Aorta (tissue), 5 donors: Measurements from ENCODE around the gene TIMD4. TPM values are rescaled to one million over a fixed set of nuclear protein-coding genes. Genes with fewer than 3 reads are reported as not detected.

ENCODE experiments used
- ATAC-seq: fragments of 200-7000 bp; cut with Tn5 transposase; one replicate; pipeline ENCODE4 v1.9.1; 2022; ENCODE audit warnings: moderate library complexity; ENCODE audit not compliant: low FRiP score
- DNase-seq, 2 donors: peaks; one replicate each; pipeline ENCODE4 v3.0.0-alpha.2; 2020
- H3K27ac ChIP-seq, 2 donors: one replicate each; pipeline ENCODE4 v1.5.1; 2013; ENCODE audit warnings: low read length in 2 of 2, mild to moderate bottlenecking in 2 of 2, moderate library complexity in 2 of 2, control low read depth in 1 of 2, inconsistent platforms in 1 of 2, low read depth in 1 of 2
- H3K27me3 ChIP-seq, 2 donors: one replicate each; pipeline ENCODE4 v1.6.1; 2013; ENCODE audit warnings: control low read depth in 1 of 2, low read length in 1 of 2, mild to moderate bottlenecking in 1 of 2, moderate library complexity in 1 of 2; ENCODE audit not compliant: insufficient read depth in 2 of 2, control insufficient read depth in 1 of 2
- H3K36me3 ChIP-seq, 2 donors: one replicate each; pipeline ENCODE4 v1.6.1; 2013; ENCODE audit warnings: control low read depth in 1 of 2, low read length in 1 of 2, mild to moderate bottlenecking in 1 of 2; ENCODE audit not compliant: insufficient read depth in 2 of 2, control insufficient read depth in 1 of 2
- H3K4me1 ChIP-seq, 2 donors: one replicate each; pipeline ENCODE4 v1.6.1; 2013; ENCODE audit warnings: low read length in 2 of 2, control low read depth in 1 of 2, mild to moderate bottlenecking in 1 of 2, moderate library complexity in 1 of 2; ENCODE audit not compliant: insufficient read depth in 2 of 2, control insufficient read depth in 1 of 2
- H3K4me3 ChIP-seq, 2 donors: one replicate each; pipeline ENCODE4 v1.5.1; 2013; ENCODE audit warnings: low read length in 2 of 2, control low read depth in 1 of 2, mild to moderate bottlenecking in 1 of 2
- H3K9me3 ChIP-seq: one replicate; pipeline ENCODE4 v1.6.1; 2013; ENCODE audit warnings: mild to moderate bottlenecking, low read length; ENCODE audit not compliant: control insufficient read depth
- WGBS, 2 donors: extraction: QIAGEN DNeasy Blood & Tissue Kit; methylation state at CpG; one replicate each; pipeline ENCODE4 v1.1.7; 2013; 5-methylcytosine and 5-hydroxymethylcytosine counted together
- intact Hi-C, 2 donors: fragments of 100-400 bp; cut with DNase I; formaldehyde crosslinking; loops; one replicate each; pipeline versions ENCODE4 v1.14.2 to v1.15.0; 2022
- polyA plus RNA-seq, 2 donors: library from polyadenylated mRNA; stranded (reverse); fragments of 200-250 nt; gene quantifications; one replicate each; pipeline ENCODE4 v1.2.3, GENCODE V29; 2013
- total RNA-seq, 2 donors: library from RNA; stranded (reverse); fragmentation: NEBNext Ultra II Directional; extraction: Animal tissue kit (Norgen Biotek cat#: 25700); gene quantifications; one replicate each; pipeline ENCODE4 v1.2.1, GENCODE V29; 2021
- donor health status: healthy with polysubstance abuse.
- donor health status: Bipolar disorder and iron deficiency.
- donor health status: DM: no; HTN: no; CAD: no.
- donor health status: DM: no; HTN: no; CAD: no.
- donor health status: DM: yes; HTN: yes; CAD: no.

Gene TIMD4
- total and polyA plus RNA-seq, 4 donors: 0.65 to 0.99 TPM; not detected in 2

GRCh38 chr5:156914371-156914737 is 48.7 kb downstream of the TIMD4 start:
- Histone ChIP-seq H3K9me3 (no peaks in the 10 kb centered on the region), H3K4me1 (no peaks in the 10 kb centered on the region), H3K27ac (no peak overlapping the region), H3K36me3 (no peaks in the 10 kb centered on the region), H3K27me3 (peaks cover 0 to under 1% of the 10 kb centered on the region in 2 donors), H3K4me3 (no peak overlapping the region)
- intact Hi-C loops: no loop called here
- ATAC-seq: no peak
- no peak for DNase-seq
- WGBS, 2 donors: 74 to 75% methylated on average over 2 of the region's 2 CpGs

- H3K9me3 ChIP-seq: no peaks in the 10 kb centered on the region
- no peaks in the 10 kb centered on the region for H3K27me3 ChIP-seq
- ATAC-seq (no peak), DNase-seq (no peak)
- no peak overlapping the region for H3K4me3 ChIP-seq
- no peaks in the 10 kb centered on the region for H3K4me1 ChIP-seq
- intact Hi-C loops: no loop called here
- WGBS, 2 donors: 52 to 53% methylated on average over 5 of the region's 5 CpGs
- H3K36me3 ChIP-seq: no peaks in the 10 kb centered on the region
- H3K27ac ChIP-seq: no peak overlapping the region
Measured at GRCh38 chr5:156913719-156914370, 49.2 kb downstream of the TIMD4 start.

- no peaks in the 10 kb centered on the region for H3K9me3 ChIP-seq
- H3K4me3 ChIP-seq: no peak overlapping the region
- H3K27me3 ChIP-seq: no peaks in the 10 kb centered on the region
- 86% methylated on average over 3 of the region's 3 CpGs for WGBS, 2 donors
- intact Hi-C loops: no loop called here
- H3K36me3 ChIP-seq: no peaks in the 10 kb centered on the region
- H3K27ac ChIP-seq: no peak overlapping the region
- ATAC-seq (no peak), DNase-seq (no peak)
- H3K4me1 ChIP-seq: no peaks in the 10 kb centered on the region
Measured at GRCh38 chr5:156913355-156913718, 49.7 kb downstream of the TIMD4 start.

GRCh38 chr5:156912869-156913268 is 50.2 kb downstream of the TIMD4 start:
- H3K4me3 ChIP-seq: no peak overlapping the region
- H3K36me3 ChIP-seq: no peaks in the 10 kb centered on the region
- H3K9me3 ChIP-seq: no peaks in the 10 kb centered on the region
- no peaks in the 10 kb centered on the region for H3K27me3 ChIP-seq
- WGBS, 2 donors: 83 to 86% methylated on average over 5 of the region's 5 CpGs
- ATAC-seq (no peak), DNase-seq (no peak)
- no peak overlapping the region for H3K27ac ChIP-seq
- H3K4me1 ChIP-seq: no peaks in the 10 kb centered on the region
- intact Hi-C loops: no loop called here

- H3K27ac ChIP-seq: no peak overlapping the region
- WGBS, 2 donors: 95 to 96% methylated on average over 6 of the region's 6 CpGs
- H3K27me3 ChIP-seq: no peaks in the 10 kb centered on the region
- H3K4me3 ChIP-seq: no peak overlapping the region
- intact Hi-C loops: no loop called here
- DNase-seq: no peak
- H3K4me1 ChIP-seq: no peaks in the 10 kb centered on the region
- no peaks in the 10 kb centered on the region for H3K9me3 ChIP-seq
- no peaks in the 10 kb centered on the region for H3K36me3 ChIP-seq
- ATAC-seq: no peak
Measured at GRCh38 chr5:156909180-156909579, 53.8 kb downstream of the TIMD4 start.

GRCh38 chr5:156907667-156908066 is 55.4 kb downstream of the TIMD4 start:
- Histone ChIP-seq H3K27me3 (no peaks in the 10 kb centered on the region), H3K4me1 (no peaks in the 10 kb centered on the region), H3K4me3 (no peak overlapping the region), H3K9me3 (no peaks in the 10 kb centered on the region), H3K36me3 (no peaks in the 10 kb centered on the region), H3K27ac (no peak overlapping the region)
- DNase-seq (no peak), ATAC-seq (no peak)
- intact Hi-C loops: no loop called here
- WGBS, 2 donors: 85 to 91% methylated on average over 6 of the region's 6 CpGs

- Histone ChIP-seq H3K9me3 (no peaks in the 10 kb centered on the region), H3K4me3 (no peak overlapping the region), H3K36me3 (no peaks in the 10 kb centered on the region), H3K27me3 (no peaks in the 10 kb centered on the region), H3K4me1 (no peaks in the 10 kb centered on the region), H3K27ac (no peak overlapping the region)
- intact Hi-C loops: no loop called here
- DNase-seq: no peak
- no peak for ATAC-seq
- WGBS, 2 donors: 76% methylated on average over 3 of the region's 3 CpGs
Measured at GRCh38 chr5:156906807-156907206, 56.2 kb downstream of the TIMD4 start.

GRCh38 chr5:156896546-156896945 is 66.5 kb downstream of the TIMD4 start:
- ATAC-seq: no peak
- intact Hi-C loops: no loop called here
- H3K9me3 ChIP-seq: no peaks in the 10 kb centered on the region
- H3K27me3 ChIP-seq: no peaks in the 10 kb centered on the region
- H3K36me3 ChIP-seq: no peaks in the 10 kb centered on the region
- 76 to 77% methylated on average over 7 of the region's 7 CpGs for WGBS, 2 donors
- no peak overlapping the region for H3K27ac ChIP-seq
- H3K4me3 ChIP-seq: no peak overlapping the region
- DNase-seq: no peak
- H3K4me1 ChIP-seq: no peaks in the 10 kb centered on the region

- H3K4me1 ChIP-seq: no peaks in the 10 kb centered on the region
- WGBS, 2 donors: 35 to 40% methylated on average over 1 of the region's 1 CpG
- DNase-seq: no peak
- H3K27me3 ChIP-seq: no peaks in the 10 kb centered on the region
- H3K27ac ChIP-seq: no peak overlapping the region
- intact Hi-C loops: no loop called here
- no peaks in the 10 kb centered on the region for H3K9me3 ChIP-seq
- no peaks in the 10 kb centered on the region for H3K36me3 ChIP-seq
- no peak for ATAC-seq
- no peak overlapping the region for H3K4me3 ChIP-seq
Measured at GRCh38 chr5:156893517-156893916, 69.5 kb downstream of the TIMD4 start.
